GM19372 (cell line): Measurements from ENCODE around the gene PPP5C.
"Not testable (repeated sequence)": the region's sequence is repeated elsewhere in the genome, so short reads cannot be mapped to it uniquely, and the experiment has no call there.

ENCODE experiments used
- ATAC-seq: cut with Tn5 transposase; IDR thresholded peaks from one replicate; pipeline ENCODE4 v1.9.1; 2021; ENCODE audit warnings: mild to moderate bottlenecking, low read depth, moderate library complexity; ENCODE audit not compliant: unreplicated experiment

The PPP5C gene

GRCh38 chr19:46346821-46347571 lies at the start of gene PPP5C:
Gene PPP5C (plus strand): TSS chr19:46347087. CDS start chr19:46347097, 10 bp downstream.
- ATAC-seq, result peak; percentile 61

- ATAC-seq, result no peak
Observed at GRCh38 chr19:46297700-46298478, 49.0 kb upstream of the PPP5C start.

- ATAC-seq, result no peak
Observed at GRCh38 chr19:46298479-46299003, 48.3 kb upstream of the PPP5C start.

GRCh38 chr19:46299004-46299509 lies 47.8 kb upstream of the PPP5C start:
- ATAC-seq, result no peak

GRCh38 chr19:46299695-46300094 lies 47.2 kb upstream of the PPP5C start:
- no peak for ATAC-seq

- no peak for ATAC-seq
Observed at GRCh38 chr19:46303322-46303690, 43.6 kb upstream of the PPP5C start.

GRCh38 chr19:46303691-46304397 lies 43.0 kb upstream of the PPP5C start:
- ATAC-seq, result no peak

GRCh38 chr19:46306501-46306900 lies 40.4 kb upstream of the PPP5C start:
- no peak for ATAC-seq

- ATAC-seq, result no peak
Observed at GRCh38 chr19:46308510-46308909, 38.4 kb upstream of the PPP5C start.

GRCh38 chr19:46309056-46309455 lies 37.8 kb upstream of the PPP5C start:
- no peak for ATAC-seq

GRCh38 chr19:46311444-46311843 lies 35.4 kb upstream of the PPP5C start:
- ATAC-seq, result no peak

GRCh38 chr19:46313540-46314469 lies 33.1 kb upstream of the PPP5C start:
- ATAC-seq, result not testable (repeated sequence)

- ATAC-seq, result no peak
Observed at GRCh38 chr19:46317339-46317738, 29.5 kb upstream of the PPP5C start.

GRCh38 chr19:46319613-46320012 lies 27.3 kb upstream of the PPP5C start:
- no peak for ATAC-seq

GRCh38 chr19:46320559-46320958 lies 26.3 kb upstream of the PPP5C start:
- ATAC-seq, result no peak

GRCh38 chr19:46321653-46322052 lies 25.2 kb upstream of the PPP5C start:
- ATAC-seq, result no peak

- not testable (repeated sequence) for ATAC-seq
Observed at GRCh38 chr19:46323227-46323626, 23.7 kb upstream of the PPP5C start.

GRCh38 chr19:46324277-46324676 lies 22.6 kb upstream of the PPP5C start:
- ATAC-seq, result no peak

GRCh38 chr19:46326608-46327007 lies 20.3 kb upstream of the PPP5C start:
- no peak for ATAC-seq

- no peak for ATAC-seq
Observed at GRCh38 chr19:46328079-46328478, 18.8 kb upstream of the PPP5C start.
